ENCODE results near the gene KRTAP19-1. TPM values are rescaled to one million over a fixed set of nuclear protein-coding genes. Genes with fewer than 3 reads are reported as not detected.
"Not testable (repeated sequence)": the region's sequence is repeated elsewhere in the genome, so short reads cannot be mapped to it uniquely, and the experiment has no call there.

The KRTAP19-1 gene
- total RNA-seq (not detected), polyA plus RNA-seq (not detected)
- long read RNA-seq, donor 1 = 0 reads
- long read RNA-seq, donor 2 = 0 reads
- long read RNA-seq, donor 3 = 0 reads

DNA sequence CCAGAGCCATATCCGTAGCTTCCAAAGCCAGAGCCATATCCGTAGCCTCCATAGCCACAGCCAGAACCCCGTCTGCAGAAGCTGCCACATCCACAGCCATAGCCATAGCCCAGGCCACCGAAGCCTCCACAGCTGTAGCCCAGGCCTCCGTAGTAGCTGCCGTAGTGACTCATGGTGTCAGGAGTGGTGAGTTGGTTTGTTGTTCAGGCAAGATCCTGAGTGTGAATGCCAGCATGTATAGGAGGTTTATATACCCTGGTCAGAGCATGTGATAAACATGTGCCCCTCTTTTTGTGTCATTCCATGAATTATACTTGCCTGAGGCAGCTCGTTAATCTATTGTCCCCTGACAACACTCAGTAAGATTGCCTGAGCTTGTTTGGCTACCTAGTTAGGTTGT lies at the start of gene KRTAP19-1:
KRTAP19-1 (minus strand) TSS at position 223 of the 400 bp plus-strand sequence; CDS start at position 173, 50 bp downstream.
- H3K4me3 ChIP-seq = no peak within 1 kb of the TSS
- ATAC-seq = peak in 1 of 8 donors; percentile 44
- peak within 1 kb of the TSS in 5 of 10 donors; percentile 43 to 79 (median 60) for H3K27ac ChIP-seq
- TF ChIP-seq, protein P1, sequence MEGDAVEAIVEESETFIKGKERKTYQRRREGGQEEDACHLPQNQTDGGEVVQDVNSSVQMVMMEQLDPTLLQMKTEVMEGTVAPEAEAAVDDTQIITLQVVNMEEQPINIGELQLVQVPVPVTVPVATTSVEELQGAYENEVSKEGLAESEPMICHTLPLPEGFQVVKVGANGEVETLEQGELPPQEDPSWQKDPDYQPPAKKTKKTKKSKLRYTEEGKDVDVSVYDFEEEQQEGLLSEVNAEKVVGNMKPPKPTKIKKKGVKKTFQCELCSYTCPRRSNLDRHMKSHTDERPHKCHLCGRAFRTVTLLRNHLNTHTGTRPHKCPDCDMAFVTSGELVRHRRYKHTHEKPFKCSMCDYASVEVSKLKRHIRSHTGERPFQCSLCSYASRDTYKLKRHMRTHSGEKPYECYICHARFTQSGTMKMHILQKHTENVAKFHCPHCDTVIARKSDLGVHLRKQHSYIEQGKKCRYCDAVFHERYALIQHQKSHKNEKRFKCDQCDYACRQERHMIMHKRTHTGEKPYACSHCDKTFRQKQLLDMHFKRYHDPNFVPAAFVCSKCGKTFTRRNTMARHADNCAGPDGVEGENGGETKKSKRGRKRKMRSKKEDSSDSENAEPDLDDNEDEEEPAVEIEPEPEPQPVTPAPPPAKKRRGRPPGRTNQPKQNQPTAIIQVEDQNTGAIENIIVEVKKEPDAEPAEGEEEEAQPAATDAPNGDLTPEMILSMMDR (IDR thresholded peaks at IDR 0.05) = no peak
- H3K36me3 ChIP-seq = no peaks in the 10 kb centered on the region
- WGBS, 2 donors = 82 to 83% methylated on average over 7 of the region's 7 CpGs
- DNase-seq = no peak
- peaks cover 0 to 4% (median 0%) of the 10 kb centered on the region in 11 donors for H3K9me3 ChIP-seq
- intact Hi-C loops (cut with DNase I) = no loop called here
- H3K4me1 ChIP-seq = peaks cover 0 to 19% (median 0%) of the 10 kb centered on the region in 9 donors
- no peaks in the 10 kb centered on the region for H3K27me3 ChIP-seq

DNA sequence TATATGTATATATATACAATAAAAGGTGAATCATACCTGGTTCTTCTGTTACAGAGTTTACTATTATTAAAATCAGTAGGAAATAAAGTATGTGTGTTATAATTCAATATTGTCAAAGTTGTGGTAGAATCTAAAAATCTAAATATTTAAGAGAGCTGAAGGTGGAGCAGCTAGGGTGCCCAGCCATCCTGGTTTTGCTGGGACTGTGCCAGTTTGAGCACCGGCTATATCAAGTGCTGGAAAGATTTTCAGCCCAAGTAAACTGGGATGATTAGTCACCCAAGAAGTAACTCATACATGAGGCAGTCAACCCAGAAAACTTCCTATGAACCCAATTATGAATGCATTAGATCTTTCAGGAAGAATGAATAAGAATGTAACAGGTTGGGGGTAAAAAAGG lies 38.7 kb upstream of the KRTAP19-1 start:
- no peak overlapping the region for H3K4me3 ChIP-seq
- H3K27me3 ChIP-seq = no peaks in the 10 kb centered on the region
- no peaks in the 10 kb centered on the region for H3K4me1 ChIP-seq
- TF ChIP-seq, protein P1 (IDR thresholded peaks at IDR 0.05) = no peak
- ATAC-seq (no peak), DNase-seq (no peak)
- intact Hi-C loops (cut with DNase I) = no loop called here
- WGBS, 2 donors = 44 to 76% methylated on average over 1 of the region's 1 CpG
- no peak overlapping the region for H3K27ac ChIP-seq
- peaks cover 0 to 4% (median 0%) of the 10 kb centered on the region in 11 donors for H3K9me3 ChIP-seq
- H3K36me3 ChIP-seq = no peaks in the 10 kb centered on the region

DNA sequence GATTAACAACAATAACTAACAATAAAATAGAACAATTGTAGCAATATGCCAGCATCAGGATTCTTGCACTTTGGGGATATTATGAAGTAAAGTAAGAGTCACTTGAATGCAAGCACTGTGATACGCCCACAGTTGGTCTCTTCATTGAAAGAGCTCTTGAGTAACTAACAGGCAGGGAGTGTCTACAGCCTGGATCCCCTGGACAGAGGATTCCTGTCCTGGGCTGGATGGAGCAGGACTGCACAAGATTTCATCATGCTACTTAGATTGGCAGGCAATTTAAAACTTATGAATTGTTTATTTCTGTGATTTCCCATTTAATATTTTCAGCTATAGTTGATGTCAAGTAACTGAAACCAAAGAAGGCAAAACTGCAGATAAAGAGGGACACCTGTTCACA lies 35.5 kb upstream of the KRTAP19-1 start:
- no peak overlapping the region for H3K4me3 ChIP-seq
- H3K9me3 ChIP-seq = no peaks in the 10 kb centered on the region
- 76 to 89% methylated on average over 1 of the region's 1 CpG for WGBS, 2 donors
- intact Hi-C loops (cut with DNase I) = no loop called here
- TF ChIP-seq, protein P1 (IDR thresholded peaks at IDR 0.05) = no peak
- H3K4me1 ChIP-seq = no peaks in the 10 kb centered on the region
- DNase-seq = no peak
- H3K27ac ChIP-seq = no peak overlapping the region
- ATAC-seq = no peak
- H3K36me3 ChIP-seq = no peaks in the 10 kb centered on the region
- no peaks in the 10 kb centered on the region for H3K27me3 ChIP-seq

DNA sequence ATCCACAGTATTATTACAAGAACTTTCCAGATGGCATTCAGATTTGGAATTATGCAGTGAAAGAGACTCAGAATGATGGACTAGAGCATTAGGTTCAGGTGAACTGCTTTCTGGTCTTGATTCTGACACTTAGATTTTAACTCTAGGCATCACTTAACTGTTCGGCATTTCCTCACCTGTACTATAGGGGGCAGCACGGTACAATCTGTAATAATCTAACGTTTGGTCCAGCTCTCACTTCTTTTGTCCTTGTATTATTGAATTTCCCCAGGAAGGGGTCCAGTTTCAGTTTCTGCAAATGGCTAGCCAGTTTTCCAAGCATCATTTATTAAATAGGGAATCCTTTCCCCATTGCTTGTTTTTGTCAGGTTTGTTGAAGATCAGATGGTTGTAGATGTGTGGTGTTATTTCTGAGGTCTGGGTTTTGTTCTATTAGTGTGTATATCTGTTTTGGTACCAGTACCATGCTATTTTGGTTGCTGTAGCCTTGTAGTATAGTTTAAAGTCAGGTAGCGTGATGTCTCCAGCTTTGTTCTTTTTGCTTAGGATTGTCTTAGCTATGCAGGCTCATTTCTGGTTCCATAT lies 25.5 kb upstream of the KRTAP19-1 start:
- H3K27me3 ChIP-seq, H3K36me3 ChIP-seq, H3K9me3 ChIP-seq, H3K27ac ChIP-seq, H3K4me3 ChIP-seq, H3K4me1 ChIP-seq, ATAC-seq, DNase-seq: not testable (repeated sequence)
- TF ChIP-seq, protein P1 (IDR thresholded peaks at IDR 0.05) = peak in 3 of 9 donors; percentile 12 to 20 (median 15)
- intact Hi-C loops (cut with DNase I) = loop anchor here in 1 of 10 donors (10.0 kb wide), 1 partner anchor 59 kb away; the partner anchor contains the start of gene KRTAP19-7
- 30 to 31% methylated on average over 4 of the region's 4 CpGs for WGBS, 2 donors

Measured in heart right ventricle (tissue), 16 donors.